CD4-positive, alpha-beta T cell treated with Interleukin-4 for 4 hours (primary cell): ENCODE data around the gene NEUROG2.
"Not testable (repeated sequence)": the region's sequence is repeated elsewhere in the genome, so short reads cannot be mapped to it uniquely, and the experiment has no call there.

Source experiments
- DNase-seq: peaks from one replicate; pipeline ENCODE4 v3.0.0-alpha.2; 2020

The NEUROG2 gene

DNA sequence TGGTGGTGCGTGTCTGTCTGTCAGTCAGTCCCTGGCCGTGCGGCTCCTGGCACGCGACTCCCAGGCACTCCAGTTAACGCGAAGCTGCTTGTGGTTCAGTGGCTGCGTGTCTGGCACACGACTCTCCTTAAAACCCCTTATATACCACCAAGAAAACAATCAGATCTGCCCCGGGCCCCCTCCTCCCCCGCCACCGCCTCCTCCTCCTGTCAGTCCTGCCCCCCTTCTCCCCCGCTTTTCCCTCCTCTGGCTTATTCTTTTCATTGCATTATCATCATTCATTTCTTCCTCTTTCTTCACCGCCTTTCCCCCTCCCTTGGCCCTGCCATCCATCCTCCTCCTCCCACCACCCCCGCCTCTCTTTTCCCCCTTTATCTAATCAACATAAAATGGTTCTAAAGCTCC, at the start of gene NEUROG2:
TSS of gene NEUROG2 (minus strand) at position 115 of the 405 bp plus-strand sequence. CDS start 705 bp downstream, outside the sequence.
- no peak for DNase-seq

DNA sequence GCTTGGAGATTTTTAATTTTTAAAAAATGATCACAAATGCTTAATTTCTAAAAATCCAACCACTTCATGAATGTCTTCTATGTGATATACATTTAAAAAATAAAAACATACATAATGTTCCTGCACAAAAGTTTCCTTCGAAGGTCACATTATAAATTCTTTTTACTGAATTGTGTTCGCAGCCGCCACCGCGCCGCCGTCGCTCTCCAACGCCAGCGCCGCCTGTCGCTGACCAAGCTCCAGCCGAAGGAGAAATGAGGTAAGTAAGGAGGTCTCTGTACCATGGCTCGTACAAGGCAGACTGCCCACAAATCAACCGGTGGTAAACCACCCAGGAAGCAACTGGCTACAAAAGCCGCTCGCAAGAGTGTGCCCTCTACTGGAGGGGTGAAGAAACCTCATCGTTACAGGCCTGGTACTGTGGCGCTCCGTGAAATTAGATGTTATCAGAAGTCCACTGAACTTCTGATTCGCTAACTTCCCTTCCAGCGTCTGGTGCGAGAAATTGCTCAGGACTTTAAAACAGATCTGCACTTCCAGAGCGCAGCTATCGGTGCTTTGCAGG, 48.8 kb upstream of the NEUROG2 start:
- DNase-seq, result no peak

DNA sequence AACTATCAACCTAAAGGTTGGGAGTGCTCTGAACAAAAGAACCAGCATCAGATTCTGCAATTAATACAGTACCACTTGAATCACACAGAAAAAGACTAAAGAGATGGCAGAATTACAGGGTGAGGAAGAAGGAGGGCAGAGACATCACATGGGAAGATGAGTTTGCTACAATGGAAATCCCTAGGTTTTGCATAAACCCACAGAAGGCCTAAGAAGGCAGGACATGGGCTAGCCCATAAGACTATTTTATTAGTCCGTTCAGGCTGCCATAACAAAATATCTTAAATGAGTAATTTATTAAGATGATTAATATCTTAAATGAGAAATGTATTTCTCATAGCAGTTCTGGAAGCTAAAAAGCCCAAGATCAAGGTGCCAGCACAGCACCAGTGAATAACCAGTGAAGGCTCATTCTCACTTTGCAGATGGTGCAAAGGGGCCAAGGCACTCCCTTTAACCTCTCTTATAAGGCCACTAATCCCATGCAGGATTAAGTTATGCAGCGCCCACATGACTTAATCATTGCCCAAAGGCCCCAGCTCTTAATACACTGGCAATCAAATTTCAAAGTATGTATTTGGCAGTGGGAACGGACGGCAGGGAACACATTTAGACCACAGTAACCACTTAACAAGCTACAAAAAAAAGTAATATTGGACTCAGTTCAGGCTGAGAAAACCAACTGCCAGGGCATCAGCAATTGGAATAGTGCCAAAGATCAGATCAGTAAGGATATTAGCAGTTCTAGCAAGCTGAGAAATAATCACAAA, 47.6 kb upstream of the NEUROG2 start:
- no peak for DNase-seq

DNA sequence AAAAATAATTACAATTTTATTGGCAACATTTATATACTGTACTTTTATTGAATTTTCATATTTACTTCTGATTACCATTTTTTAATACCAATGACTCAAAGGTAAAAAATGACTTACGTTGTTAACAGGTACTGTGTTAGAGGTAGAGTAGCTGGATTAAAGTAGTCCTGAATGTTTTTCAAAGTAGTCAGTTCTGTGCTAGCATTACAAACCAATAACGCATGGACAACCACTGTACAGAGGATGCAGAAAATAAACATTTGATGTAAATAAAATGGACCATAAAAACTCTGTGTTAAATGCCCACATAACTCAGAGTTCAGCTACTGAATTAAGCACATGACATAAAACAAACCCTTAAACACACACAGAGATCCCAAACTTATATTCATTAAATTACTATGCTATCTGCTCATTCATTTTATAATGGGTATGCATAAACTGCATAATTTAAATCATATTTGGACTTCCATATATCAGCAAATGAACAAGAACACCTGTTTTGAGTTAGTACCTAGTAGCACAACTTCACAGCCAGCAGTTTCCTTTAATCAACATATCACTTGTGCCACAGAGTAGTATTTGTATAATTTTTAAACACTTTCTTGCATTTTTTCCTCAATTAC, 46.4 kb upstream of the NEUROG2 start:
- DNase-seq, result no peak

DNA sequence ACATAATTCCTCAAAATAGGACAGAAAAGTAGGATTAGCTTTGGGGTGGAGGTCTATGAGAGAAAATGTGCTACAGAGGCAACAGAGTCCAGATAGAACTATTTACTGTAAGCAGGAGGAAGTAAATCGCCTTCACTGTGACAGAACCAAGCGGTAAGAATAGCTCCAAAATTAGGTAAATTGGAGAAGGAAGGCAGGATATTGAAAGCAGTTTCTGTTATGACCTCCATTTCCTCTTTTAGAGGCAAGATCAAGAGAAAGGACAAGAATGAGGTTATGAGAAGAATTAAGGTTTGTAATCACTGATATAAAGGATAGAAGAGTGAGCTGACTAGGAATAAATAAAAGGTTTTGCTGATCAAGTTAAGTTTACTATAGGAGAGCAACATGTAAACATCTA, 44.1 kb upstream of the NEUROG2 start:
- no peak for DNase-seq

DNA sequence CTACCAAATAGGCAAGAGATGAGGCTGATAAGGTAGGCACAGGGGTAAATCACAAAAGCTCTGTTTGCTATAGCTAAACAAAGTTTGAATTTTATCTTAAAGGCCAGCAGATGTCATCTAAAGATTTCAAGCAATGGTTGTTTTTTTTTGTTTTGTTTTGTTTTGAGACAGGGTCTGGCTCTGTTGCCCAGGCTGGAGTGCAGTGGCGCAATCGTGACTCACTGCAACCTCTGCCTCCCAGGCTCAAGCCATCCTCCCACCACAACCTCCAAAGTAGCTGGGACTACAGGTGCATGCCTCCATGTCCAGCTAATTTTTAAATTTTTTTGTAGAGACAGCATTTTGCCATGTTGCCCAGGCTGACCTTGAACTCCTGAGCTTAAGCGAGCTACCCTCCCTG, 43.1 kb upstream of the NEUROG2 start:
- no peak for DNase-seq

DNA sequence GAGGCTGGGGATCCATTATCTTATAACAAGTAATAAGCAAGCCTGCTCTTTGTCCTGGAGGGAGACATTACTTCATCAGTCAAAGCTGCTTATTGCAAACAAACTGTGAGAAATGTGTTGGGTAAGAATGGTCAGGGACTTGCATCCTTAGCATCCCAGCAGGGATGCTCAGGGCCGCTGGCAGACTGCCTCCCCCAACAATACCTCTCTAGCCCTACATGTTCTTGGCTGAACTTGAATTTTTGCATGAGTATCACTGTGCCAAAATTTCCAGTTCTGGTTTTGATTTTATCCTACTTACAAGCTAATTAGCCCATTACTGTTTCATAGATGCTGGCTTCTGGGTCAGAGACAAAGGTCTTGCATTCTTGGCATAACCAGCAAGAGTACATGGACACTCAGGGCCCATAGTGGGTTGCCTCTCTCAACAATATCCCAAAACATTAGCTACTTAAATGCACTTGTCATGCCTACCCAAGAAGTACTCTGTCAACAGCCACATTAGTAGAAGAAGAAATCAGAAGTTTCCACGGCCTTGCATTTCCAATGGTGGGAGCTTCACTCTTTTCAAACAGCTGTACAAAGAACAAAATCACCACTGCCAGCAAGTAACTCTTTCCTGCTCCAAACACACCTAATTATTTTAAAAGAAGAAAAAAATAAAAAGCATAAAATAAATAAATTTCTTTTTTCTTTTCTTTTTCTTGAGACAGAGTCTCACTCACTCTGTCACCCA, 41.9 kb upstream of the NEUROG2 start:
- DNase-seq, result no peak

DNA sequence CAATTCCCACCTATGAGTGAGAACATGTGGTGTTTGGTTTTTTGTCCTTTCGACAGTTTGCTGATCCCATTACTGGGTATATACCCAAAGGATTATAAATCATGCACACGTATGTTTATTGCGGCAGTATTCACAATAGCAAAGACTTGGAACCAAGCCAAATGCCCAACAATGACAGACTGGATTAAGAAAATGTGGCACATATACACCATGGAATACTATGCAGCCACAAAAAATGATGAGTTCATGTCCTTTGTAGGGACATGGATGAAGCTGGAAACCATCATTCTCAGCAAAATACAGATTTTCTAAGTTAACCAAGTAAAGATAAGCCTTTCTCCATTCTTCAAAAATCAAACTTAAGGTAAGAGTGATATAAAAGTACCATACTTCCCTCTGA, 38.3 kb upstream of the NEUROG2 start:
- not testable (repeated sequence) for DNase-seq

DNA sequence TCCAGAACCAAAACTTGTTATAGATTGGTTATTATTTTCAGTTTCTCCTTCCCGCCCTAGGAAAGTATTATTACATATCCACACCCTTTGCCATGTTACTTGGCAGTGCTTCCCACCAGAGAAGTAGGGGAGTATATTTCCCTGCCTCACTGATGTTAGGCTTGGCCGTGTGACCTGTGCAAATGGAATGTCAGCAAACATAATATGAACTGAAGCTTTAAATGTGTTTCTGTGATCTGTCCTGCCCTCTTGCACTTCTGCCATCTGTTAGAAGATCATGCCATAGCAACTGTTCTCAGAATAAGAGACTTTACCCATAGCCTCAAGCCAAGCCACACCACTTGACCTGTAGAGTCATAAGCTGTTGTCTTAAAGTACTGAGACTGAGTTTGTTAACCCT, 36.7 kb upstream of the NEUROG2 start:
- DNase-seq, result no peak

DNA sequence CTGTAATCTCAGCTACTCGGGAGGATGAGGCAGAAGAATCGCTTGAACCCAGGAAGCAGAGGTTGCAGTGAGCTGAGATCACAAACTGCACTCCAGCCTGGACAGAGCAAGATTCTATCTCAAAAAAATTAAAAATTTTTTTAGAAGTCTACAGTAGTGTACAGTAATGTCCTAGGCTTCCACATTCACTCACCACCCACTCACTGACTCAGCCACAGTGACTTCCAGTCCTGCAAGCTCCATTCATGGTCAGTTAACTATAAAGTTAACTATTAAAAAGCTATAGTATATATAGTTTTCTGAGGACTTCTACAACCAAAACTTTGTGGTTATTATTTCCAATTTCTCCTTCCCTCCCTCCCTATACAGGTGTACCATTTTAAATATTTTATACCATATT, 34.7 kb upstream of the NEUROG2 start:
- DNase-seq, result no peak

DNA sequence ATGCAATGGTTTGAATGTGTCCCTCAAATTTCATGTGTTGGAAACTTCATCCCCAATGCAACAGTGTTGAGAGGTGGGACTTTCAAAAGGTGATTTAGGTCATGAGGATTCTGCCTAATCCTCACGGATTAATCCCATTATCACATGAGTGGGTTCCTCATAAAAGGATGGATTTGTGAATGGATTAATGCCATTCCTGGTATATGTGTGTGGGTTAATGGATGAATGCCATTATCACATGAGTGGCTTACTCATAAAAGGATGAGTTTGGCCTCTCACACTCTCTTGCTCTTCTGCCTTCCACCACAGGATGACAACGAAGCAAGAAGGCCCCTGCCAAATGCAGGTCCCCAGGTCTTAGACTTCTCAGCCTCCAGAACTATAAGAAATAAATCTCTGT, 30.5 kb upstream of the NEUROG2 start:
- DNase-seq, result no peak

DNA sequence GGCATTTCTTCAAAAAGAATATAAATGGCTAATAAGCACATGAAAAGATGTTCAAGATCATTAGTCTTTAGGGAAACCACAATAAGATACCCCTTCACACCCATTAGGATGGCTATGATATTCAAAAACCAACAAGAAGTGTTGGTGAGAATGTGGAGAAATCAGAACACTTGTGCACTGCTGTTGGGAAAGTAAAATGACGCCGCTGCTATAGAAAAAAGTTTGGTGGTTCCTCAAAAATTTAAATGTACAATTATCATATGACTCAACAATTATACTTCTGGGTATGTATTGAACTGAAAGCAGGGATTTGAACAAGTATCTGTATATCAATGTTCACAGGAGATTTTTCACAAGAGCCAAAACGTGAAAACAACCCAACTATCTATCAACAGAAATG, 29.4 kb upstream of the NEUROG2 start:
- DNase-seq, result no peak

DNA sequence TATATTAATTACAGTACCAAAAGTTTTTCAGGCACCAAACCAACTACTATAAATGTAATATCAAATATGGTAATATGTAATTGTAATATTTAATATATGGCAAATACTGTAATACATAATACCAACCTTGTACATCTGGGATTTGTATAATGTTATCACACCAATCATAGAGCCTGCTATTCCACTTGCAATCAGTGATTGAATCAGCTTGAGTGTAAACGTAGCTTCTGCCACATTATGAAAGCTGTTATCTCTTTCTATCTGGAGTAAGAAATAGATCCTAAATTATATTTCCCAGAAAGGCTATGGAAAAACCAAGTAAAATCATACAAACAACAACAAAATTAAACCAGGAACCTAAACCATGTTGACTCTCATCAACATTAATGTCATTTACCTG, 24.7 kb upstream of the NEUROG2 start:
- no peak for DNase-seq

DNA sequence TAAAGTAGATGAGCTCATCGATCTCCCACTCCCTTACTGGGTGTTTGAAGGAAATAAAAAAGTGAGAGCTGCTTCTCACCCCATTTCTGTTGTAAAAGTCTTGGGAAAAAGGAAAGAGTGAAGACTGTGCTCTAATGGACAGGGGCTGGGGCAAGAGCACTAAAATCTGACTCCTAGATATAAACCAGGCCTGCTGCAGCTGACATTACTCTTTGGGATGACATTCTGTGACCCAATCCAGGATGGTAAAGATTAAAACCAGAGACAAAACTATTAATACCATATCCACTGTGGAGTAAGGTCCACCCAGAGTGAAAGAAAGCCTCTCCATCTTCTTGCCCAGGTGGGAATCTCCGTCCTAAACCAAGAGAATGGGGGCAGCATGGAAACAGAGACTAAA, 20.1 kb upstream of the NEUROG2 start:
- no peak for DNase-seq

DNA sequence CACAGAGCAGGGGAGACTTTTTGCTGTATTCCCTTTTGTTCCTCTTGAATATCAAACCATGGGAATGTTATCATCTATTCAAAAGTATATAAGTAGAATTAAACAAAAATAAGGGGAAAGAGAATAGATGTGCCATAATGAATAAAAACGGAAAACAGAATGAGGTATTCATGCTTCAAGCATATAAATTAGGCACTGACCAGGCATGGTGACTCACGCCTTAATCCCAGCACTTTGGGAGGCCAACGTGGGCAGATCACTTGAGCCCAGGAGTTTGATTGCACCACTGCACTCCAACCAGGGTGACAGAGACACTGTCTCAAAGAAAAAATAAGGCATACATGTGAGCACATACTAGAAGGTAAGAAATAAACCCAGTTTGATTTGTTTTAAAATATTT, 16.3 kb upstream of the NEUROG2 start:
- no peak for DNase-seq

DNA sequence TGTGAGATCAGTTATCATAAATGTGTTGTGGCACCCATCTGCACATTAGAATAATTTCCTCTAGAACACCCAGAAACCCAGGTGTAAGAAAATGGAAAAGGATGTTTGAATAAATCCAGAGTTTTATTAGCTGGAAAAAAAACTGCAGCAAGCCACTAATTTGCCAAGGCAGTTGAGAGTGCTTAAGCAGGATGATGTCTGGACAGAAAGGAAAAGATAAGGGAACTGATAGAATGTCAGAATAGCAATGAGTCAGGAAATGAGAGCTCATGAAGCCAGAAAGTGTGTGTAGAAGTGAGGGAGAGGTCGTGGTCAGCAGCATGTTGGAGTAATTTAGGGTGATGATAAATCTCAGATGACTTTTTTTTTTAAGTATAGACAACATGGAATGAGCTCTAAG, 15.2 kb upstream of the NEUROG2 start:
- DNase-seq, result no peak

DNA sequence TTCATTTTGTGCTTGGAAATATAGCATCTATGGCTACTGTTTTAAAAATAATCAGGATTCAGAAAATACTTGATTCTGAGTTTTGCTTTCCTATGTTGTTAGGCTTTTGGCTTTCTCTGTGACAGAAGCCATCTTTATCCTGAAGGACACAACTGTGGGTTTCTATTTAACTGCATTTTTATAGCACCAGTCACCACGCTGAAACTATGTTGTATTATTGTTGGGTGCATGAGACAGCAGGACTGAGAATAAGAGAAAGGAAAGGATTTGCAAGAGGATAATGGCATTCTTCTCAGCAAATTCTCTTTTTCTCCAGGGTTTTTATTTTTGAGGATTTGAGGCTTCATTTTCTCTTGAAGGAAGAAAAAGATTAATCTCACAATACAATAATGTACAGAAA, 10.1 kb upstream of the NEUROG2 start:
- DNase-seq, result no peak

DNA sequence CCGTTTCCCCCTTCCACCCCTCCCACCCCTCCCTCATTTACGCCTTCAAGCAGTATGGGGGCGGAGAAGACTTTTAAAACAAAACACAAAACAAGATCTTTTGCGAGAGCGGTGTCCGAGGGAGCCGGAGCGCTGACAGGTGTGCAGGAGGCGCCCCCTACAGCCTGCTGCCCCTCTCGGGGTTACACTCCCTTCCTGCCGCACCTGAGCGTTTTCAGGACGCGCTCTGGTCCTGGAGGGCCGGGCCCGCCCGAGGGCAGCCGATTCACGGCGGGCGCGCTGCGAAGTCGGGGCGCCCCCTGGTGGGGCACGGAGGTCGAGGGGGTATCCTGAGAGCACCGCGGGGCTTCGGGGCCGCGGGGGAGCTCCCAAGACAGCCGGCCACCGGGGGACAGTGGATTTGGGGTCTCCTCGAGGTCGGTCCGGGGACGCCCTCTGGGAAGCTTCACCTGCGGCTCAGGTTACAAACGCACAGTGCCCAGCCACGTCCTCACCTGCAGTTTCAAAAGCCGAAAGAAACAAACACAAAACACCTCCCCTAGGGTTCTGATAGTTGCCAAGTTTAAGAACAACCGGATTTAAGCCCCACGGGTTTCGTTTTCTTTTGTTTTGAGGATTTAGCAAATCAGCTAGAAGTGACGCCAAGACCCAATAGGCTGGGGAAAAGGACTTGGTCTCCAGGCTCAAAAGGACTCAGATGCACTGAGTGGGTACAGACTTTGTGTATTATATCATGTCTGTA, 8.0 kb upstream of the NEUROG2 start:
- peak; percentile 65 for DNase-seq

DNA sequence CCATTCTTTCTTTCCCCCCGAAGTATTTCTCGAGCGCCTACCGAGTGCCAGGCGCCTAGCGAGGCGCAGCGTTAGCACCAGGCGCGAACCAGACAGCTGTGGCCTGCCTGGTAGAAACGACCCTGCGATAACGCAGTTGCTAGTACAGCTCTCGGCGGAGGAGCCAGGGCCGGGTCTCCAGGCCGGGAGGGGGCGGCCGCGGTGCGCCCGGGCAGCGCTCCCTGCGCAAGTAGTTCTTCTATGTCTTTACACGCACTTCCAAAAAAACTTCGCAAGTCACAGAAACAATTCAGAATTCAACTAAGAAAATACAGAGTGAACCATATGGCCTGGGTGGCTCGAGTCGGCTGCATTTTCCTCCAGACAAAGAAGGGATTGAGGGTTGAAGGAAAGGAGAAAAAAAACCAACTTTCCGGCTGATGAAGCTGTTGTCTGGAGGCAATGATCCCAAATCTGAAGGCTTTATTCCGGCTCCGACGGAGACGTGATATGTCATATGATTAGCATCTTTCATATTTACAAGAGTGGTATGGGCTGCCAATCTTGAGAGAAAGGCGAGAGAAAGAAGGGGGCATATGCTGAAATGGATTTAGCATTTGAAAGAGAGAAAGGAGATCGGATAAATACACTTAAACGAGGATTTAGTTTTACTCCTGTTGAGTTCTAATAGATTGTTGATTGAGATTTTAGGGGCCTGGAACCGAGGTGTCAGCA, 7.2 kb upstream of the NEUROG2 start:
- DNase-seq, result peak; percentile 30

DNA sequence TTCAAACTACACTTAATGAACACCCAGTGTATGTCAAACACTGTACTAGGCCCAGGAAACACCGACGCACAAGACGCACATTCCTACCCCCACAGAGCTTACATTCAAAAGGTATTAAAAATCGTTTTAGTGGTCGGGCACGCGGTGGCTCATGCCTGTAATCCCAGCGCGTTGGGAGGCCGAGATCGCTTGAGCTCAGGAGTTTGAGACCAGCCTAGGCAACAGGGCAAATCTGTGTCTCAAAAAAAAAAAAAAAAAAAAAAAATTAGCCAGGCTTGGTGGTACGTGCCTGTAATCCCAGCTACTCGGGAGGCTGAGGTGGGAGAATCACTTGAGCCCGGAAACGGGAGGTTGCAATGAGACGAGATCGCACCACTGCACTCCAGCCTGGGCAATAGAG, 6.5 kb upstream of the NEUROG2 start:
- DNase-seq, result not testable (repeated sequence)

DNA sequence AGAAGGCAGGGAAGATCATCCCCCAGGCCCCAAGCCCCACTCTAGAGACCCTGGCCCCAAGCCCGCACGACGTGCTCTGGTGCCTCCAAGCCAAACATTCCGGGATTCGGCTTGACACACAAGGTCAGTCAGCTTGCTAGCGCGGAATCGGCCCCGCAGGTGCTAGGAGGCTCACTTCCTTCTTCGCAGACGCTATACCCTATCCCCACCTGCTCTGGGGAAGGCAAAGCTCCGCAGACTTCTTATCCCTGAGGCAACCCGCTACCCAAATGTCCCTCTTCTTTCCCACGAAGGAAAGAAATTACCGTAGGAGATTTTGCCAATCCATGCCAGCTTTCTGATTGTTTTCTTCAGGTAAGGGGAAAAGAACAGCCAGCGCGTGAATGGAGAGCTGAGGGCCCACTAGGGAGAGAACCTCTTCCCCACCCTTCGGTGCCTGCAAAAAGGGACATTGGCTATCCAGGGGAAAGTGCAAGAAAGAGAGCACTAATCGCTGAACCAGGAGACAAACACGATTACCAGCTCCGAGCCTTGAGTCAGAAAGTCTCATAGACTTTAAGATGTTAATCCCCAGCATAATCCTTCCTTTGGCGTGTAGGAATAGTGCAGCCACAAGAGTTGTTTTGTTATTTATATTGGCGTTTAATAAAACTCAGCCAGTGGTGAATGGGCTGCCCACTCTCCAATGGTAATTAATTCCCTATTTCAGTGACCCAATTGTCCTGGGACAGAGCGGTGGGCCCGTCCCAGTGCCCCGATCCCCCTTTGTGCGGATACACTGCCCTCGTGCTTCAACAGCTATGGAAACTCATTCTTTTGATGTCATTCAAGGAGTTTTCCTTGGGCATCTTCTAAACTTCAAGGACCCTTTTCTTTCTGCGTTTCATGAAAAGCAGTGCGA, 5.4 kb upstream of the NEUROG2 start:
- DNase-seq, result no peak
